Measurements from ENCODE around the gene CAMK2D. TPM values are rescaled to one million over a fixed set of nuclear protein-coding genes. Genes with fewer than 3 reads are reported as not detected.

Gene CAMK2D
- total and polyA plus RNA-seq, 7 donors = 41.2 to 183 (median 83.8) TPM

DNA sequence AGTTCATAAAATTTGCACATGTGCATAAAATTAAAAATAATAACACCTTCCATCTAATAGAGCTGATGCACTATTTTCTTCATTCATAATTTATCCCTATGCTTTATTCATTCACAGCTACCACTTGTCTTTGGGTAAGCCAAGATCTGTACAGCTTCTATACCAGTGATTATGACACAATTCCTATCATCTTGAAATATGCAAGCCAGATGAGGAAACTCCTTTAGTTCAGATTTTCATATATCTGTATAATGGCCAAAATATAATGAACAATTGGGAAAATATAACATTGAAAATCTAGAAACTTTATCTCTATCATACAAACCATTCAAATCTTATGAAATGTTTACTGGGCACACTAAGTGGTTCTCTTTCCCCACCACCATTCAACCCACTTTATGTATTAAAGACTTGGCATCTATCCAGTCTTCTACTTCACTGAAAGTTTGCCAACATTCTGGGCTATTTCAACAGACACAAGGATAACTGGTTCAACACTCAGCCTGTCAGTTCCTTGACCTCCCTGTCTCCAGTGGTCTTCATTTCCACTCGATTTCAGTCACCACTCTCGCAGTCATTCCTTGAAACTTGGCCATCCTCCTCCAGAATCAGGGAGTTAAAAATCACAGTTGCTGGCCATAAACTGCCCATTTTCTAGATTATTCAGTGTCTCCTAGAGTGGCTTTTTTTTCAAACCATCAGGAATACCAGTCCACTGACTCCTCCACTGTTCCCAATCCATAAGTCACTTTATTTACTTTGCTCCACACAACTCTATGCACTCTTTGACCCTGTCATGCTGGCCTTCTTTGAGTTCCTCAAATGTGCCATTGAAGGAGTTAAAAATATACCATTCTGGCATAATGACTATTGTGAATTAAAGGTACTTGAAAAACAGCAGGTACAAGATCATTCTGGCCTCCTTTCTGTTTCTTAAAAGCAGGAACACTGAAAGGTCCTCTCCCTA, 85.5 kb downstream of the CAMK2D start:
- Histone ChIP-seq H3K36me3 (ENCODE audit: insufficient read depth in 1 of 2, low read depth in 1 of 2) (no peaks in the 10 kb centered on the region), H3K27ac (no peak overlapping the region), H3K4me1 (peaks cover 46% of the 10 kb centered on the region), H3K9me3 (no peaks in the 10 kb centered on the region), H3K27me3 (ENCODE audit: insufficient read depth in 3 of 3, low read length in 2 of 3) (no peaks in the 10 kb centered on the region), H3K4me3 (no peak overlapping the region)
- WGBS, 3 donors = 84 to 86% (median 85%) methylated on average over 2 of the region's 2 CpGs
- intact Hi-C loops (cut with DNase I) = loop anchor here in 1 of 2 donors (10.0 kb wide), 1 partner anchor 121 kb away; no protein-coding TSS in a partner anchor
- TF ChIP-seq, protein P1, sequence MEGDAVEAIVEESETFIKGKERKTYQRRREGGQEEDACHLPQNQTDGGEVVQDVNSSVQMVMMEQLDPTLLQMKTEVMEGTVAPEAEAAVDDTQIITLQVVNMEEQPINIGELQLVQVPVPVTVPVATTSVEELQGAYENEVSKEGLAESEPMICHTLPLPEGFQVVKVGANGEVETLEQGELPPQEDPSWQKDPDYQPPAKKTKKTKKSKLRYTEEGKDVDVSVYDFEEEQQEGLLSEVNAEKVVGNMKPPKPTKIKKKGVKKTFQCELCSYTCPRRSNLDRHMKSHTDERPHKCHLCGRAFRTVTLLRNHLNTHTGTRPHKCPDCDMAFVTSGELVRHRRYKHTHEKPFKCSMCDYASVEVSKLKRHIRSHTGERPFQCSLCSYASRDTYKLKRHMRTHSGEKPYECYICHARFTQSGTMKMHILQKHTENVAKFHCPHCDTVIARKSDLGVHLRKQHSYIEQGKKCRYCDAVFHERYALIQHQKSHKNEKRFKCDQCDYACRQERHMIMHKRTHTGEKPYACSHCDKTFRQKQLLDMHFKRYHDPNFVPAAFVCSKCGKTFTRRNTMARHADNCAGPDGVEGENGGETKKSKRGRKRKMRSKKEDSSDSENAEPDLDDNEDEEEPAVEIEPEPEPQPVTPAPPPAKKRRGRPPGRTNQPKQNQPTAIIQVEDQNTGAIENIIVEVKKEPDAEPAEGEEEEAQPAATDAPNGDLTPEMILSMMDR (IDR thresholded peaks at IDR 0.05) = no peak
- DNase-seq (no peak), ATAC-seq (peak in 2 of 4 donors; percentile 12 to 36)

DNA sequence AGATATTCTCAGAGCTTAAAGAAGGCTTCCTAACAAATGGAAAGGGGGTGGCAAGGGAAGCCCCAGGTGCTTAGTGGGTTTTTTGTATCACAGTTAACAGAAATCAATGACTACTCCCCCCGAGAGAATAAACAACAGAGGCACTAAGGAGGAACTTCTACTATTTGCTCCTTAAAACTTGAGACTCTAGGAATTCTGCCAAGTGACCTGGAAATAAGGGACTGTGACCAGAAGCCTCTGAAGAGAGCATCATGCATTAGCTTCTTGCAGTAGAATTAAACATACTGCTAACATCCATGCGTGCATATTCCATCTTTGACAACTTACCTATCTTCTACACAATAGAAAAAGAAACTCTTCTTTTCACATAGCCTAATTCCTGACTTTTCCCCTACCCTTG, 86.8 kb downstream of the CAMK2D start:
- intact Hi-C loops (cut with DNase I) = loop anchor here in 1 of 2 donors (10.0 kb wide), 1 partner anchor 120 kb away; no protein-coding TSS in a partner anchor
- H3K27me3 ChIP-seq (ENCODE audit: insufficient read depth in 3 of 3, low read length in 2 of 3) = no peaks in the 10 kb centered on the region
- H3K36me3 ChIP-seq (ENCODE audit: insufficient read depth in 1 of 2, low read depth in 1 of 2) = peaks cover 0 to 1% of the 10 kb centered on the region in 2 donors
- ATAC-seq (no peak), DNase-seq (no peak)
- H3K4me3 ChIP-seq = no peak overlapping the region
- 39 to 62% (median 53%) methylated on average over 2 of the region's 2 CpGs for WGBS, 3 donors
- TF ChIP-seq, protein P1 (IDR thresholded peaks at IDR 0.05) = no peak
- H3K9me3 ChIP-seq = no peaks in the 10 kb centered on the region
- H3K27ac ChIP-seq = peak overlapping the region; percentile 10
- peaks cover 46% of the 10 kb centered on the region for H3K4me1 ChIP-seq

DNA sequence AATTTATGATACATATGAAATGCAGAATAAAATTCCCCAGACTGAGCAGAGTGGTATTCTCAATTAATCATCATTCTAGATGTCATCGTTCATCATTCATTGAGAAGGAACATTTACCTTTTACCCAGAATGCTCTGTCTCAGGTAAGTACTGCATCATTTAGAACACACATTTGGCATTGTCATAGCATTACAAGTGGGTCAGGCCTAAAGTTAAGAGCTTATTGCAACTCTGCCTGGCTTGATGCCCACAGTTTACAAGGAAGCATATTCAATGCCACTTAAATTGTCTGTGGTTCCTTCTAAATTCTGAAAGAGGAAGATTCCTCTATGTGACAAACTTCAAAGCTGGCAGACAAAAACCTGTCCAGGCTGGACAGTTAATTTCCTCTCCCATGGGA, 87.3 kb downstream of the CAMK2D start:
- WGBS, 3 donors = 94 to 100% (median 95%) methylated on average over 1 of the region's 1 CpG
- Histone ChIP-seq H3K27me3 (ENCODE audit: insufficient read depth in 3 of 3, low read length in 2 of 3) (no peaks in the 10 kb centered on the region), H3K4me3 (no peak overlapping the region), H3K27ac (peak overlapping the region; percentile 10), H3K36me3 (ENCODE audit: insufficient read depth in 1 of 2, low read depth in 1 of 2) (peaks cover 0 to 6% of the 10 kb centered on the region in 2 donors), H3K4me1 (peaks cover 46% of the 10 kb centered on the region), H3K9me3 (no peaks in the 10 kb centered on the region)
- TF ChIP-seq, protein P1 (IDR thresholded peaks at IDR 0.05) = no peak
- intact Hi-C loops (cut with DNase I) = loop anchor here in 1 of 2 donors (10.0 kb wide), 1 partner anchor 119 kb away; no protein-coding TSS in a partner anchor
- ATAC-seq (no peak), DNase-seq (no peak)

DNA sequence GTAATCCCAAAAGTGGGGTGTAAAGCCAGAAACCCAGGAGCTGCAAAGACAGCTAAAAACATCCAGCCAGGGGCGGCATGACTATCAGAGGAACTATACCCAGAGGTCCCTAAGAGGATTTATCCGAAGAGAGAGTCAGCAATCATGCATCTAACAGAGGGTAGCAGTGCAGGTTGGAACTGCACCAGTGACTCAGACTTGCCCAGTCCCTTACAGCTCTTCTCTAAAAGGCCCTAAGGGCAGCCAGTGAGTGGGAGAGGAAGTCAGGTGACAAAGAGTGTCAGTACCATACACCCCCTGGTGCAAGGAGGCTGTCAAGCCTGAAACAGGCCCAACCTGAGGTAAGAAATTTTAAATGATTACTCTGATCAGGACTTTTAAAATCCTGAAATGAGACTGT, 88.1 kb downstream of the CAMK2D start:
- TF ChIP-seq, protein P1 (IDR thresholded peaks at IDR 0.05) = no peak
- 88 to 96% (median 94%) methylated on average over 2 of the region's 2 CpGs for WGBS, 3 donors
- Histone ChIP-seq H3K9me3 (no peaks in the 10 kb centered on the region), H3K4me3 (no peak overlapping the region), H3K27me3 (ENCODE audit: insufficient read depth in 3 of 3, low read length in 2 of 3) (no peaks in the 10 kb centered on the region), H3K36me3 (ENCODE audit: insufficient read depth in 1 of 2, low read depth in 1 of 2) (peaks cover 0 to 10% of the 10 kb centered on the region in 2 donors), H3K27ac (no peak overlapping the region), H3K4me1 (peaks cover 40% of the 10 kb centered on the region)
- ATAC-seq (peak; percentile 31 to 63 (median 50)), DNase-seq (no peak)
- intact Hi-C loops (cut with DNase I) = loop anchor here in 1 of 2 donors (10.0 kb wide), 1 partner anchor 119 kb away; no protein-coding TSS in a partner anchor

Measured in psoas muscle (tissue), 8 donors.